GM12892 (cell line): Measurements from ENCODE around the gene ANO4.
"Not testable (repeated sequence)": the region's sequence is repeated elsewhere in the genome, so short reads cannot be mapped to it uniquely, and the experiment has no call there.

Experiments used
- DNase-seq: peaks from one replicate; pipeline ENCODE4 v3.0.0; 2011; ENCODE audit not compliant: insufficient read length
- FAIRE-seq: peaks from 2 replicates; lab custom pipeline; 2011; peaks lifted over from hg19 to GRCh38; lab: Jason Lieb, UNC
- POLR2A ChIP-seq: IDR thresholded peaks from 2 replicates; pipeline ENCODE4 v1.6.1; 2011; ENCODE audit warnings: low read depth, low read length, control low read depth
- POLR2AphosphoS5 ChIP-seq: IDR thresholded peaks from 2 replicates; pipeline ENCODE4 v1.6.1; 2011; ENCODE audit warnings: low read depth, low read length, control low read depth
- TAF1 ChIP-seq: IDR thresholded peaks from 2 replicates; pipeline ENCODE4 v1.6.1; 2011; ENCODE audit warnings: low read depth, mild to moderate bottlenecking, control low read depth, low read length, borderline replicate concordance

ANO4 gene

DNA sequence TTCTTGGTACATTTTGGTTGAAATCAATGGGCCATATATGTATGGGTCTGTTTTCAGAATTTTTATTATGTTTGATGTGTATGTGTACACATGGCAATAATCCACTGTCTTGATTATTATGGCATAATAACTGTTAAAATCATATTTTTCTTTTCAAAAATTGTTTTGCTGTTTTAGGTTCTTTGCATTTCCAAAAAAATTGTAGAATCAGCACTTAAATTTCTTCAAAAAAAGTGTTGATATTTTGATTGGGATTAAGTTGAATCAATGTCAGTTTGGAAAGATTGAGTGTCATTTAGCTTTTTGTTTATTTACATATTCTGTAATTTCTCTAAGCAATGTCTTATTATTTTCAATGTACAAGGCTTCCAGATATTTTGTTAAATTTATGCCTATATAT, 261.4 kb downstream of the ANO4 start:
- DNase-seq (no peak), FAIRE-seq (no peak)
- TF ChIP-seq POLR2A (no peak), TAF1 (no peak), POLR2AphosphoS5 (no peak)

DNA sequence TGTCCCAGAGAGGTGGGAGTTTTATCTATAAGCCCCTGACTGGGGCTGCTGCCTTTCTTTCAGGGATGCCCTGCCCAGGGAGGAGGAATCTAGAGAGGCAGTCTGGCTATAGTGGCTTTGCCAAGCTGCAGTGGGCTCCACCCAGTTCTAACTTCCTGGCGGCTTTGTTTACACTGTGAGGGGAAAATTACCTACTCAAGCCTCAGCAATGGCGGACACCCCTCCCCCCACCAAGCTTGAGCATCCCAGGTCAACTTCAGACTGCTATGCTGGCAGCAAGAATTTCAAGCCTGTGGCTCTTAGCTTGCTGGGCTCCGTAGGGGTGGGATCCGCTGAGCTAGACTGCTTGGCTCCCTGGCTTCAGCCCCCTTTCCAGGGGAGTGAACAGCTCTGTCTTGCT, 267.9 kb downstream of the ANO4 start:
- not testable (repeated sequence) for DNase-seq, FAIRE-seq

DNA sequence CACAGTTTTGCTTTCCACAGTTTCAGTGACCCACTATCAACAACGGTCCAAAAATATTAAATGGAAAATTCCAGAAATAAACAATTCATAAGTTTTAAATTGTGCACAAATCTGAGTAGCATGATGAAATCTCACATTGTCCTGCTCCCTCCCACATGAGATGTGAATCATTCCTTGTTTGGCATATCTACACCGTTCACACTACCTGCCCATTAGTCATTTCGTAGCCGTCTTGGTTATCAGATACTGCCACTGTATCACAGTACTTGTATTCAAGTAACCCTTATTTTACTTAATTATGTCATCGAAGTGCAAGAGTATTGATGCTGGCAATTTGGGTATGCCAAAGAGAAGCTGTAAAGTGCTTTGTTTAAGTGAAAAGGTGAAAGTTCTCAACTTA, 270.1 kb downstream of the ANO4 start:
- FAIRE-seq (no peak), DNase-seq (no peak)
- TF ChIP-seq TAF1 (no peak), POLR2AphosphoS5 (no peak), POLR2A (no peak)

DNA sequence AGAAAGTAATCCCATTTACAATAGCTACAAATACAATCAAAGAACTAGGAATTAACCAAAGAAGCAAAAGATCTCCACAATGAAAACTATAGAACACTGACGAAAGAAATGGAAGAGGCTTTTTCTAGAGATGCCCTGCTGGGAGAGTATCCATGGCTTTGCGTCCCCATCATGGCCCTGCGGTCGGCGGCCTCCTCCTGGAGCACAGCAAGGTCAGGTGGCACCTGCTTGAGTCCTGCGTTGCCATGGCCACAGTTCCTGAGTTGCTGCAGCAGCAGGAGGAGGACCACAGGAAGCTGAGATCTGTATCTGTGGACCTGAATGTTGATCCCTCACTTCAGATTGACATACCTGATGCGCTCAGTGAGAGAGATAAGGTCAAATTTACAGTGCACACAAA, 271.9 kb downstream of the ANO4 start:
- DNase-seq, result no peak
- no peak for TF ChIP-seq TAF1
- TF ChIP-seq POLR2AphosphoS5, result no peak
- no peak for TF ChIP-seq POLR2A
- FAIRE-seq, result no peak

DNA sequence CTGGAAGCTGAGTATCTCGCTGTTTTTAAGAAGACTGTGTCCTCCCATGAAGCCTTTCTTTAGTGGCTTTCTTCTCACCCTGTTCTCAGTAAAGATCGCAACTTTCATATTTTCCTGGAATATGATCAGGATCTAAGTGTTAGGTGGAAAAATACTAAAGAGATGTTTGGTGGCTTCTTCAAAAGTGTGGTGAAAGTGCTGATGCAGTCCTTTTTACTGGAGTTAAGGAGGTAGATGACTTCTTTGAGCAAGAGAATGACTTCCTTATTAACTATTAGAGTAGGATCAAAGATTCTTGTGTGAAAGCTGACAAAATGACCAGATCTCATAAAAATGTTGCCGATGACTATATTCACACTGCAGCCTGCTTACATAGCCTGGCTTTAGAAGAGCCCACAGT, 273.8 kb downstream of the ANO4 start:
- FAIRE-seq, result no peak

DNA sequence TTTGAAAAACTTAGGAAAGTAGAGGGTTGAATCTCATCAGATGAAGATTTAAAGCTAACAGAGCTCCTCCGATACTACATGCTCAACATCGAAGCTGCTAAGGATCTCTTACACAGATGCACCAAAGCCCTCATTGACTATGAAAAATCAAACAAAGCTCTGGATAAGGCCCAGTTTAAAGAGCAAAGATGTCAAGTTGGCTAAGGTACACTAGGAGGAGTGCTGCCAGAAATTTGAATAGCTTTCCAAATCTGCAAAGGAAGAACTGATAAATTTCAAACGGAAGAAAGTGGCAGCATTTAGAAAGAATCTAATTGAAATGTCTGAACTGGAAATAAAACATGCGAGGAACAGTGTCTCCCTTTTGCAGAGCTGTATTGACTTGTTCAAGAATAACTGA, 274.3 kb downstream of the ANO4 start:
- FAIRE-seq (no peak), DNase-seq (no peak)
- TF ChIP-seq TAF1, result no peak
- no peak for TF ChIP-seq POLR2AphosphoS5
- no peak for TF ChIP-seq POLR2A

More for the DNA sequence above, 273.8 kb downstream of the ANO4 start:
- no peak for TF ChIP-seq POLR2AphosphoS5
- TF ChIP-seq POLR2A, result no peak
- no peak for DNase-seq

DNA sequence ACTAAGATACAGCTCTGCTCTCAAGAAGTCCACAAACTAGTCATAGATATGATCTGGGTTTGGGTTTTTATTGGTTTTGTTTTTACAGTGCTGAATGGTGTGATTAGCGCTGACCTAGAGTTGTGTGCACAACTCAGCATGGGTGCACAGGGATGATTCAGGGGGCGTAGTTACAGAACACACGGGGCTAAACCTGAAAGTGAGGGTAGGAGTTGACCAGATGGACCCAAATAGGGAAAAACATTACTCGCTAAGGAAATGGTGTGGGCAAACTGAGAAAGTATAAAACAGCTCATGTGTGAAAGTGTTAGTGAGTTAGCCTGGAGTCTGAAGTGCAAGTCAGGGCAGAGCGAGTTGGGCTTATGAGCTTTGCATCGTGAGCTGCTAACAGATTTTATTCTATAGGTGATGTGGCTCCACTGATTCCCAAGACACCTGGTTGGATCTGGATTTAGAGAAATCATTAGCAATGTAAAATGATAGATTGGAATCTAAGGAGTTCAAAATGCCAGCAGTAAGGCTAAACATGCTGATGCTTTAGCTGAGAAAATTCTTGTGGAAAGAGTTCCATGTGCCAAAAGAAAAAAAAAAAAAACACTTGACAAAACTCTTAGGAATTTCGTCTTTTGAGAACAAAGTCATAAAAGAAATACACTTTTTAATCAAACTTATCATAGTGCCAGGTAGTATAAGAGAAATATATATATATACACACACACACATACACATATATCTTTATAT, 280.5 kb downstream of the ANO4 start:
- FAIRE-seq (no peak), DNase-seq (no peak)
- TF ChIP-seq POLR2A (no peak), TAF1 (no peak), POLR2AphosphoS5 (no peak)

DNA sequence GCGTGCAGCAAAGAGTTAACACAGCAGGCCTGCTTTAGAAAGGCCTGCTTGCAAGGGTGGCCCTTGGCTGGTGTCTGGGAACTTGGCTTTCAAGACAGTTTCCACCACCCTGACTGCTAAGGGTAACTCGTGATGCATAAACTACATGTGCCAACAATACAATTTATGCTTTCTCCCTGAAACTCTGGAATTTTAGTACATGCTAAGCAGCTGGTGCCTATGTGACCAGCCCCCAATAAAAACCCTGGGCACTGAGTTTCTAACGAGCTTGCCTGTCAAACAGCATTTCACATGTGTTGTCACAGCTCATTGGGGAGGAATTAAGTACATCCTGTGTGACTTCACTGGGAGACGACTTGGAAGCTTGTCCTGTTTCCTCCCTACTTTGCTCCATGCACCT, 282.3 kb downstream of the ANO4 start:
- FAIRE-seq (no peak), DNase-seq (no peak)
- no peak for TF ChIP-seq TAF1
- no peak for TF ChIP-seq POLR2AphosphoS5
- no peak for TF ChIP-seq POLR2A

DNA sequence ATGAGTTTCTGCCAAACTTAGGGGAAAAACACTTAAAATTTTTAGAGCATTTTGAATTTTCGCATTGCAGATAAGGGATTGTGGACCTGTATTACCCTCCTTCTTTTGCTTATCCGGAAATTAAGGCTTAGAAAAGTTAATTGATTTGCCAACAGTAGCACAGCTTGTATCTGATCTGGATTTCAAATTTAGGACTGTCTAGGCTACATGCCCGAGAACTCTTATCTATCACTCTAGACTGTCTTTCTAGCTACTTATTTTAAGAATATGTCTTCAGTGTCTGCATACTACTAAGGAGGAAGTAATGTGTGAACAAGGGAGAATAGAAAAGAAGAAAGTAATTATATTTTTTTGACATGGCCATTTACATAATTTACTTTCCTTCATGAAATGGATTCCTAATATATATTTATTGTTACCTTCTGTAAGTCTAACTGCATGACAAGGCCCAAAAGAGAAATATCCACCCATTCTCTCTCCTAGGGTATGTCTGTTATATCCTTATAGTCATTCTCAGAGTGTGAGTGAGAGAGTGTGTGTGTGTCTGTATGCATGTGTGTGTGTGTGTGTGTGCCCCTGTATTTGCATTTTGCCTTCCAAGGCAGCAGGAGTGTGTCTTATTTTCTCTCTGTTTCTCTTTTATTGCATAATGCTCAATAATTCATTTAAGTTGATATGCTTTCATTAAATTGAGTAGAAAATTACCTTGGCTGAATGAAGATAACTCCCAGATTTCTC, 283.4 kb downstream of the ANO4 start:
- DNase-seq, result no peak
- FAIRE-seq, result no peak

DNA sequence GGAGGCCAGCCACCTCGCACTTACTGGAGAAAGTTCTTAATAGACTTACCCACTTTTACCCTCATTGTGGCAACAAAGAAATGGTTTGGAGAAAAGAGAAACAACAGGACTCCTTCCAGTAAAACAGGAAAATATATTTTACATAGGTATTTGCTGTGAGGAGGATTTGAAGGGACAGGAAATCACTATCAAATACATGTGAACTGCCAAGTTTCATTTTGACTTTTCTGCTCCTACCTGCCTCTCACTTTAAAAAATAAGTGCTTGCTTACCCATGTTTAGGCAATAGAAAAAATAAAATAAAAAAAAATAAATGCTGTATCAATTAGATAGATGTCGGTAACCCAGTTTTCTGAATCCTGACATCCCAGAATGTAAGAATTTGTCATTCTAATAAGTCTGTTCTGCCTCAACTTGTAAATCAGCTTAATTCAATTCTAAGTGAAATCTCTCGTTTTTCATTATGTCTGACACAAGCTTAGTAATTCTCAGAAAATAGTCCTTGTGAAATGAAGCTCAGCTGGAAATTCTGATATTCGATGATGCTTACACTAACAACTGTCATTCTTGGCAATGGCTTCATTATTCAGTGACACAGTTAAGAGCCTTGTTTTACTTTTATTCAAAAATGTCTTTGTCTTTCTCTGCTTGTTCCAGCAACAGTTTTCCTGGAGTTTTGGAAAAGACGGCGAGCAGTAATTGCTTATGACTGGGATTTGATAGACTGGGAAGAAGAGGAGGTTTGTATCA, 284.1 kb downstream of the ANO4 start:
- no peak for DNase-seq
- no peak for FAIRE-seq
- TF ChIP-seq POLR2AphosphoS5, result no peak

More for the DNA sequence above, 283.4 kb downstream of the ANO4 start:
- no peak for TF ChIP-seq POLR2AphosphoS5
- TF ChIP-seq TAF1, result no peak
- no peak for TF ChIP-seq POLR2A

DNA sequence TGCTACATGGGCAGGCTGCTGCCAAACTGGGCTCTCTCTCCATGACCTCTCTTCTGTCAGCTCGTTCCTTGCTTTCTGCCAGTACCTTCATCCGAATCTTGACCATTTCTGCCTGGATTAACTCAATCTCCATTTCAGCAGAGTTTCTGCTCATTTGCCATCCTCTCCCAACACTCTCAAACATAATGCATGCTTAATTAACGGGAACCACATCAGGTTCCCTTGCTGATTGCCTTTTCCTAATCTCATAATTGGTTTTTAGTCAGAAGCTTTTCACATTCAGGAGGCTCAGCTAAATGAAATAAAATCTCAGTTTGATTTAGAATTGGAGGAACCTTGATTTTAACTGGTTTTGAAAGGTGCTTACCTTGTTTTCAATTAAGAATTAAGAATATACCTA, 288.1 kb downstream of the ANO4 start:
- DNase-seq (no peak), FAIRE-seq (no peak)
- TF ChIP-seq POLR2A (no peak), TAF1 (no peak), POLR2AphosphoS5 (no peak)

DNA sequence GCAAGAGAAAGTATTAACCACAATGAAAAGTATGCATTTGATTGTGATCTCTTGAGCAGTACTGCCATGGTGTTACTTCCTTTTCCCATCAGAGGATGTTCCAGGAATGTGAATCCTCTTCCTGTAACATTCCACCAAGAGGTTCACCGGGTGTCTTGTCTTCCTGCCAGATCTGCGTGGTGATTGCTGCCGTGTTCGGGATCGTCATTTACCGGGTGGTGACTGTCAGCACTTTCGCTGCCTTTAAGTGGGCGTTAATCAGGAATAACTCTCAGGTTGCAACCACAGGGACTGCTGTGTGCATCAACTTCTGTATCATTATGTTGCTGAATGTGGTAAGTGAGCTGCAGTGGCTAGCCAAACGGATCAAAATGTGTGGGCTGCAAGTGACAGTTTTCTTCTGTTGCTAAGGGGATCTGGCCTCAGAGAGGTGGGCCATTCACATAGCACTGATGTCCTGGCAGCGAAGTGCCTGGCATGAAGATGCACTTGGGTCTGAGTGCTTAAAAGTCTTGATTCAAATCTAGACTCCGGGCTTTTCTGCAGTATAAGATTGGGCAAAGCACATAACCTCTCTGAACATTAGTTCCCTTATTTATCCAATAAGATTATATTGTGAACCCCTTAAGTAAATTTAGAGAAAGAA, 292.0 kb downstream of the ANO4 start:
- no peak for FAIRE-seq
- DNase-seq, result no peak
- TF ChIP-seq POLR2AphosphoS5, result no peak
- no peak for TF ChIP-seq POLR2A
- TF ChIP-seq TAF1, result no peak

DNA sequence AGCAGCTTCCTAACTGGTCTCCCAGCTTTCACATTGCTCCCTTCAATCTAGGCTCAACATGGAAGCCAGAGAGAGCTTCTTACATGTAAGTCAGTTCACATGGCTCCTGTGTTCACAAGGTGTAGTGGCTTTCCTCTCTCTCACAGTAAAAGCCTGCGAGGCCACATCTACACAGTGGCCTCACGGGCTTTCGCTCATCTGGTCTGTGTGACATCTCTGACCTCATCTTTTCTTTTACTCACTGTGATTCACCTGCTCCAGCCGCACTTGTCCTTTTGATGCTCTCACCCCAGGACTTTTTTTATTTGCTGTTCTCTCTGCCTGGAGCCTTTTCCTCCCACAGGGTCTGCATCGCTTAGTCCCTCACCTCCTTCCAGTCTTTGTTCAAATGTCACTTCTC, 293.3 kb downstream of the ANO4 start:
- no peak for DNase-seq
- no peak for TF ChIP-seq TAF1
- TF ChIP-seq POLR2A, result no peak
- no peak for TF ChIP-seq POLR2AphosphoS5
- no peak for FAIRE-seq
